Tongue (tissue), 2 donors: ENCODE data around the gene OR5AL1. TPM values are rescaled to one million over a fixed set of nuclear protein-coding genes. Genes with fewer than 3 reads are reported as not detected.
"Not testable (repeated sequence)": the region's sequence is repeated elsewhere in the genome, so short reads cannot be mapped to it uniquely, and the experiment has no call there.

Experiments
- DNase-seq: peaks from one replicate; pipeline ENCODE4 v3.0.0-alpha.2; 2015
- total RNA-seq: library from RNA; depleted of rRNA; stranded (reverse); fragments of >200 nt; gene quantifications from one replicate; pipeline ENCODE4 v1.2.3, GENCODE V29; 2014

The OR5AL1 gene
- not detected for total RNA-seq

DNA sequence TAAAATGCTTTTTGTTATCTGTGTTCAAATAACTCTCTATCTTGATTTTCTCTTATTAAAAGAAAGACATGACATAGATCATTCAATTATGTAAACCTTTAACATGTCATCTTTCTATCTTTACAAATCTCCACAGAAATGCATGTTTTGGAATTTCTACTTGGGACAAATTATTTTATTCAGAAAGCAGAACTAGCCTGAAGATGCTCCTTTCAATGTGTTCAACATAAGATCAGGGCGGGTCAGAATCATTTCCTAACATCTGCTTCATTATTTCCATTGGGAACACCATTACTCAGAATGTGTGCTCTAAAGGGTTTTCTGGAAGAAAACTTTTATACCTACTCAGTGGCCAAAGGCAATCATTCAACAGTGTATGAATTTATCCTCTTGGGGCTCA is at the start of gene OR5AL1:
OR5AL1 (plus strand) TSS at position 301 of the 400 bp plus-strand sequence.
- no peak for DNase-seq

DNA sequence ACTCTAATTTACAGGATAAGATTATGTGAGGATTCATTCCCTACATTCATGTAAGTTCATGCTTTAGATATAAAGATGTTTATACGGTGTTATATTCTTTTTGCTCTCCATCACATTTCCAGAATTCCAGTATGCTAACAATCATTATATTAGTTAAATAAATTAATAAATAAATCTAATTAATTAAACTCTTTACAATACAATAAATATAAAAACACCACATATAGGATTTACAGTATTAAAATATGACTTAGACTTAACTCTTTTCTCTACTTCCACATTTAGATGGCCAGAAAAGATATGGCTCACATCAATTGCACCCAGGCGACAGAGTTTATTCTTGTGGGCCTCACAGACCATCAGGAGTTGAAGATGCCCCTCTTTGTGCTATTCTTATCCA is 37.2 kb upstream of the OR5AL1 start, which contains the start of gene OR8U1:
OR8U1 (plus strand) TSS at position 301 of the 400 bp plus-strand sequence; CDS start at position 301, 0 bp downstream.
- DNase-seq, result no peak

DNA sequence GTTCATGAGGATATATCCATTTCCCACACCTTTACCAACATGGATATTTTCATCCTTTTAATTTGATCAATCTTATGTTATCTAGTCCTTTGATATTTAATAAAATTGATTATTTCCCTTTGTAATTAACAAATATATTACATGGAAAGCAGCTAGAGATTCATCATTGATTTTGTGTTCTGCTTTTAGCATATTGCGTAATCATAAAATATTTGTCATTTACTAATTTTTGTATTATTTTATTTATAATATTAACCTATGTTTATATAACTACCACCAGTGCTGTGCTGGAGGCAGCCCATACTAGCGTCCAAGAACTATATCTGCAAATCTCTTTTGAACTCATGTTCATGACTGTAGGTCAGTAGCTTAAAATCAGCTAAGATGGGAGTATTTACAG is 32.4 kb upstream of the OR5AL1 start:
- no peak for DNase-seq

DNA sequence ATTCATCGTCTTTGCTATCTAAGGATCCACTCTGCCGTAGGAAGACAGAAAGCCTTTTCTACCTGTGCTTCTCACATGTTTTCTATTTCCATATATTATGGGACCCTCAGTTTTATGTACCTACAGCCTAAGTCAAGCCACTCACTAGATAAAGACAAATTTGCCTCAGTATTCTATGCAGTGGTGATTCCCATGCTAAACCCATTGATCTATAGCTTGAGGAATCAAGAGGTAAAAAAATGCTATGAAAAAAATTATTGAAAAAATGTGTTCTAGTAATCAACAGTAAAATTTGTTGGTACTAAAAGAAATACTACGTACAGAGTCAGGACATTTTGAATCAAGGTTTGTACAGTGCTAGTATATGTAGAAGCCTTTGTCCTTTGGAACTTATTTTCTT is 18.1 kb upstream of the OR5AL1 start:
- DNase-seq, result no peak

DNA sequence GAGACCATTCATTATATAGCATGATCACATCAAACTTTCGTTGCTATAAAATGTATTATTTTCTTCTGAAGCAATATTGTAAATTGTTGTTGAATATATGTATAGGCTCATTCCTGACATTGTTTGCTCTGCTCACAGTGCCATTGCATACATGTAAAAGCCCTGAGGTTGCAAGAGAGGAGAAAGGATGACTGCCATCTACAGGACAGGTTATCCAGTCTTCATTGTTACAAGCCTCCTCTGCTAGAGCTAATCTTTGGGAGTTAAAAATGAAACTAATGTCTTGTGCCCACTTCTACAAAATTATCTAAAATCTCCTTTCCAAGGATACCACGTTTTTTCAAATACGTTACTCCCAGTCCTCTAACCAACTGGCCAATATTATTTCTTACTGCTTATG is 16.4 kb upstream of the OR5AL1 start:
- DNase-seq, result no peak

DNA sequence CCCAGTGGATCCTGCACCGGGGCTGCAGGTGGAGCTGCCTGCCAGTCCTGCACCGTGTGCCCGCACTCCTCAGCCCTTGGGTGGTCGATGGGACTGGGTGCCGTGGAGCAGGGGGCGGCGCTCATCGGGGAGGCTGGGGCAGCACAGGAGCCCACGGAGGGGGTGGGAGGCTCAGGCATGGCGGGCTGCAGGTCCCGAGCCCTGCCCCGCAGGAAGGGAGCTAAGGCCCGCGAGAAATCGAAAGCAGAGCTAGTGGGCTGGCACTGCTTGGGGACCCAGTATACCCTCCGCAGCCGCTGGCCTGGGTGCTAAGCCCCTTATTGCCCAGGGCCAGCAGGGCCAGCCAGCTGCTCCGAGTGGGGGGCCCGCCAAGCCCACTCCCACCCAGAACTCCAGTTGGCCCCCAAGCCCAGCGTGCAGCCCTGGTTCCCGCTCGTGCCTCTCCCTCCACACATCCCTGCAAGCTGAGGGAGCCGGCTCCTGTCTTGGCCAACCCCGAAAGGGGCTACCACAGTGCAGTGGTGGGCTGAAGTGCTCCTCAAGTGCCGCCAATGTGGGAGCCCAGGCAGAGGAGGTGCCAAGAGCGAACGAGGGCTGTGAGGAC is 10.5 kb upstream of the OR5AL1 start:
- DNase-seq, result not testable (repeated sequence)

DNA sequence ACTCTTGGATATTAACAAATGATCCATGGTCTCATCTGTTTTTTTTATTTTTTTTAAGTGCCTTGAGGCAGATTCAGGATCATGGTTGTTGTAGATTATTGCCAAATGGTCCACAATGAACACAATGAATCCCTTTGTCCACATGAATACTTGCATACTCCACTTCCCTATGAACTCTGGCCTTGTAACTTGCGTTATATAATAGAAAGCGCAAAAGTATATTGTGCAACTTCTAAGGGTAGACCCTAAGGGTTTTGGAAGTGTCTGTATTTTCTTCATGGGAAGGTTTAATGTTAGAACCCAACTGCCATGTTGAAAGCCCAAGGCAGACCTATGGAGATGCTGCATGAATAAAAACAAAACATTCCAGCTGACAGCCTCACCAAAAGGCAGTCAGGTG is 8.1 kb upstream of the OR5AL1 start:
- no peak for DNase-seq

DNA sequence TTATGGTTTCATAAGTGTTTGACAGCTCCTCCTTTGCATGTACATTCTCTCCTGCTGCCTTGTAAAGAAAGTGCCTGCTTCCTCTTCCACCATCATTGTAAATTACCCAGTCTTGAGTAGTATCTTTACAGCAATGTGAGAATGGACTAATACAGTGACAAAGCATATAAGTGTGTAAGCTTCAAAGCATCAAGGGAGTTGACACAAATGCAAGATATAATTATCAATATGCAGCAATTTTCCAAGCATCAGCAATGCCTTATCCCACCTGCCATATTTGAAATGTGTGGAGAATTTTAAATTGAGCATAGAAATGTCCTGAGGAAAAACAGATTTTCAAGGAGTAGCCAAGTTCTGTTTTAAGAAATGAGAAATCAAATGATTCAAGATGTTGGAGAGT is 1.7 kb upstream of the OR5AL1 start:
- no peak for DNase-seq

DNA sequence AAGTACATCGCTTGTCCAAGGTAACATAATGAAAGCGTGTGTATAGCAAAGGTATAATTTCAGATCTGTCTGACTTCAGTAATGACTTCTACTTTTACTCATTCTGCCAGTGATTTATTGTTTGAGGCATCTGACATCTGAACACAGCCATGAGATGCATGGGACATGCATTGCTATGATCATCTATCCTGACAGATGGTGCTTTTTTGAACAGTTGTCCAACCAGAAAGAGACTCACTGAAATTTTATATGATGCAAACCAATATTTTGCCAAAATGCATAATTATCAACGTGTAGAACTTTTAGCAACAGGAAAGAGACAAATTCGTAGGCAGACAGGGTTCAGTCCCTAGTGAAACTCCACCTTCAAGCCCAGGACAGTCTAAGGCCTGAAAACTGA is 41.0 kb downstream of the OR5AL1 start:
- no peak for DNase-seq

DNA sequence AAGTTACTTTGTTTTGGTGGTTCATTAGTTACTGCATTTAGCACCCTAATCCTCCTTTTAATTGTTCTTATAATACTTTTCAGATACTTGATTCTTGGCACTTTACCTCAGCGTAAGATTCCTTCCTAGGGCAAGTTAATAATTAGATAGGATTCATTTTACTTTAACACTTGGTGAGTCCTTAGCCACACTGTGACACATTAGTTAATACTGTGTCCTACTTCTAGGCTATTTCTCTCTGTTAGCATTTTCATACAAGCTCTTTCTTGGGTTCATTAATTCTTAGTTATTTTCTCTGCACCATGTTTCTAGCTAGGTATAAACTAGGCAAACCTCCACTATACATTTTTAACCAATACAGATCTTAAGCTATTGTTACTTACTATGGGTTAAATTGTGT is 44.6 kb downstream of the OR5AL1 start:
- DNase-seq, result no peak

Other genes with a start within 250 kb of the OR5AL1 start
- not detected for gene OR5J2, start 236.1 kb upstream of the OR5AL1 start, total RNA-seq
- gene OR5T2, start 178.4 kb upstream of the OR5AL1 start, total RNA-seq, result not detected
- not detected for gene OR5T3, start 160.4 kb upstream of the OR5AL1 start, total RNA-seq
- not detected for gene OR5T1, start 138.5 kb upstream of the OR5AL1 start, total RNA-seq
- gene OR8H1, start 120.4 kb upstream of the OR5AL1 start, total RNA-seq, result not detected
- gene OR8K3, start 97.6 kb upstream of the OR5AL1 start, total RNA-seq, result not detected
- gene OR8K1, start 66.7 kb upstream of the OR5AL1 start, total RNA-seq, result not detected
- not detected for gene OR8J1, start 58.4 kb upstream of the OR5AL1 start, total RNA-seq
- not detected for gene OR8U1, start 37.1 kb upstream of the OR5AL1 start, total RNA-seq
- gene OR5M3, start 60.7 kb downstream of the OR5AL1 start, total RNA-seq, result not detected
- gene OR5M8, start 78.7 kb downstream of the OR5AL1 start, total RNA-seq, result not detected
- not detected for gene OR5M11, start 130.6 kb downstream of the OR5AL1 start, total RNA-seq
- gene OR5M10, start 165.0 kb downstream of the OR5AL1 start, total RNA-seq, result not detected
- not detected for gene OR5M1, start 202.2 kb downstream of the OR5AL1 start, total RNA-seq
- not detected for gene OR5AP2, start 229.7 kb downstream of the OR5AL1 start, total RNA-seq